GM19035 (cell line): ENCODE results near the gene LYST.

Experiments used
- ATAC-seq: cut with Tn5 transposase; IDR thresholded peaks from one replicate; pipeline ENCODE4 v1.9.1; 2021; ENCODE audit not compliant: unreplicated experiment

The LYST gene

DNA sequence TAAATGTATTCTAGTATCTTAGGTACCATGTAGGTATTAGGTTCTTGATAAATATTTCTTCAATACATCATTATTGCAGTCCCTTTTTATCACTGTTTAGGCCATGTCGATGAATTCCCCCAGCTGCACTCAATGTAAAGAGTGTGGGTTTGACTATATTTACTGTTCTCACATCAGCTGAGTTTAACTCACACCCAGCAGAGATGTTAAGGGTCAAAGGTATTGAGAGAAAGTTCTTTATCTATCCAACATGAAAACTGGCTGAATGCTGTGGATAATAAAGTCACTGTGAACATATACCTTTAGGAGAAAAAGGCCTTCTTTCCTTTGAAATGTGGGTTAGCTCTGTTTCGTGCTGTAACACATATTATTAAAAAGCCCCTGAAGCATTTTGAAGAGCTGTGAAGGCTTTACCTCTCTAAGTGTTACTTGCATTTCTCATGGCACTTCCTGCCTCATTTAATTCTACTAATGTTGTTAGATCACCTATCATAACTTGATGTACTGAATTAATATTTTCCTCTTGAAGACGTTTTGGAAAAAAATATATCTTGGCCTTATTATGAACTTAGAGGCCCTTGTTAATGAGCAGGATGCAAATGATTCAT is 19.1 kb upstream of the LYST start:
- no peak for ATAC-seq

DNA sequence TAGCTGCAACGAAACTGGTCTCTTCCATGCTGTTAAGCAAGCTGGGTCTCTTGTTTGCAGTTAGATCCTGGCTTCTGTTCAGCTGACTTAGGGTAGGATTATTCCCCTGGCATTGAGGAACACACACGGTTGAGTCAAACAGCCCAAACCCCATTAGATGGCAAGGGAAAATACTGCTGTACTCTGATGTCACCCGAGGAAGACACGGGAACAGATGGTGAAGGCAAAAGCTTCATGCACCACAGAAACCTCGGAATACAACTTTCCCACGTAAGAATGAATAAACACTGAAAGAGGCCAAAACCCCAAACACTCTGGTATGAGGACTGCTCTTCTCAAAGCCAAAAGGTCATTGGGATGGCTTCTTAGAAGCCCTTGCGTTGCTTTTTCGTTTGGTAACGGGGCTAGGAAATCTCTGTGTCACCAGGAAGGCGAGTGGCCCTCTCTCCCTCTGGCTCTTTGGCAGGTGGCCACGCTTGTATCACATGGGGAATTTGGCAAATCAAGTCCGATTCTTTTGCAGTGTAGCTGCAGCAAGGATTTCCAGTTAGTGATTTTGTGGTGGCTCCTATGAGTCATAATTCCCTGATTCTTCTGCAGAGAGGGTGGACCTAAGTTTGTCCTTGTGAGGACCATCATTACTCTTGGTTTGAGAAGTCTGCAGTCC is 16.7 kb upstream of the LYST start:
- no peak for ATAC-seq

GRCh38 chr1:235882816-235883215 is 16.1 kb upstream of the LYST start:
- no peak for ATAC-seq

DNA sequence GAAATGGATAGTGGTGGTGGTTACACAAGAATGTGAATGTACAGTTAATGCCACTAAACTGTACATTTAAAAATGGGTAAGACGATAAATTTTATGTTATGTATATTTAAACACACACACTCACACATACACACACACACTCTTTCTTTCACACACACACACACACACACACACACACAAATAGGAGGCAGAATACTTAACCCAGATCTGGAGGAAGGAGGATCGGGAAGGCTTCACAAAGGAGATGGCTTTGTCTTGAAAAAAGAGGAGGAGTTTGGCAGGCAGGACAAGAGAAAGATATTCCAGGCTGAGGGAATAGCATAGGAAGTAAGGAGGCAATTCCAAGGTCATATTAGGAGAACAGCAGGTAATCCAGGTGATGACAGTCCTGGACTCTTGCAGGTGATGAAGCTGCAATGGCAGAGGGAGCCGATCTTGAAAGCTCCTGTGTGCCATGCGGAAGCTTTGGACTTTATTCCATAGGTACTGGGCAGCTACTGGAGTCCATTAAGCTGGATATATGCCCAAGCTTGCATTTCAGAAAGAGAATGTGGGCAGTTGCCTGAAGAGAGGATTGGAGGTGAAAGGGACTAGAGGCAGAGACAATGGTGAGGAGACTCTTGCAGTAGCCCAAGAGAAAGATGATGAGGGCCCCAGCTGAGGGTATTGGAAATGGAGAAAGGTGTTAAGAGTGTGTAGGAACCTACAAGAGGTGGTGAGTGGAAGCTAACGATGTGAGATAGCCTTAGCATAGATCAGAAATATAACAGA is 15.4 kb upstream of the LYST start:
- no peak for ATAC-seq

GRCh38 chr1:235878082-235878811 is 11.5 kb upstream of the LYST start:
- ATAC-seq: no peak

DNA sequence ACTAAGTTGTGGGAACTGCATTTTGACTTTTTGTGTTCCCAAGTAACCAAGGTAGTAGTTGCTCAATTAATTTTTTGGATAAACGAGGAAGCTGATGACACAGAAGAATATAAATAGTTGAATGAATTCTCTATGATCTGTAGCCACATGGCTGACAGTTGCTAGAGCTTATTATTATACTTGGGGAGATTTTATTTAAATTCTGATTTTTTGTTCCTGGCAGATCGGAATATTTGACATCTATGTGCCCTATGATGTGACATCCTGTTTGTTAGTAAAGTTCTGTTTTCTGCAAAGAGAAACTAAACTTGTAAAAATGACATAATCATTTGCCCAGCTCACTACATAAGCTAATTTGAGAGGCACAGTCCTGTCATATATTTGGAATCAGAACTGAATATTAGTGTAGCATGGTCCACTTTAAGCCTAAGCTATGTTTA is 9.7 kb upstream of the LYST start:
- ATAC-seq: no peak

DNA sequence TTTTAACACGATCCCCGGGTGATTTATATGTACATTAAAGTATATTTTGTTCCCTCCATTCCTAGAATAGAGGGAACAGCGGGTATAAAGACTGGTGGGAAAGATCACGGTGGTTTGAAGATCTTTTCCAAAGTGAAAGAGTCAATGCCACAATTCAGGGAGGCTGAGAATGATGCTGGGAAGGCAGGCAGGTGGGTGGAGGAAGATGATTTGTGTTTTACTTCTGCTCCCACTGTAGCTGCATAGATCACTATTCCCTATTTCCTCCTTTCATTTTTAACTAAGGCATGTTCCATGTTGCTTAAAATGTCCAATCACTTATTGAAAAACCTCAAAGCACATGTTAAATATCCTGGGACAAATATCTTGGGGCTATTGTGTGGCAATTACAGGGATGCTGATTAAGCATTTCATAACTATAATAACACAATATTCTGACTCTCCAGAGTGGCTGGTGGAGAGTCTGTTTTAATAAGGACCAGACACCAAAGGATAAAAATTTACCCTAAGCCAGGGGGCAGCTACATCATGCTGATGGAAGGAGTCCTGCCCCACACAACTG is 8.4 kb upstream of the LYST start:
- ATAC-seq: no peak

DNA sequence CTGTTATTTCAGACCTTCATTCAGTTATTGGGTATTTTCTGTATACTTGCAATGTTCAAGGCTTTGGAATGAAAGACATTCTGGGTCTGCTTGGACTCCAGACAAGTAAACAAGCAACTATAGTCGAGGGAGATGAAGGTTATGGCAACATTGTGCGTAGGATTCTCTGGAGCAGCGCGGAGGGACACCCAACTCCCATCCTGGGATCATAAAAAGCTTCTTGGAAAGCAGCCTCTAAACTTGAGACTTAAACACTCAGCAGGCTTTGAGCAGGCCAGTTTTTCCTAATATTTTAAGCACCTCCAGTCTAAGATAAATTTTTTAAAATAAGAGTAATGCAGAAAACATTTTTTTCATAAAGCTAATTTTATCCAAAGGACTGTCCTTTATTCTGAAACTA is 7.6 kb upstream of the LYST start:
- no peak for ATAC-seq

GRCh38 chr1:235873571-235873970 is 6.9 kb upstream of the LYST start:
- no peak for ATAC-seq

GRCh38 chr1:235873045-235873444 is 6.3 kb upstream of the LYST start:
- no peak for ATAC-seq

DNA sequence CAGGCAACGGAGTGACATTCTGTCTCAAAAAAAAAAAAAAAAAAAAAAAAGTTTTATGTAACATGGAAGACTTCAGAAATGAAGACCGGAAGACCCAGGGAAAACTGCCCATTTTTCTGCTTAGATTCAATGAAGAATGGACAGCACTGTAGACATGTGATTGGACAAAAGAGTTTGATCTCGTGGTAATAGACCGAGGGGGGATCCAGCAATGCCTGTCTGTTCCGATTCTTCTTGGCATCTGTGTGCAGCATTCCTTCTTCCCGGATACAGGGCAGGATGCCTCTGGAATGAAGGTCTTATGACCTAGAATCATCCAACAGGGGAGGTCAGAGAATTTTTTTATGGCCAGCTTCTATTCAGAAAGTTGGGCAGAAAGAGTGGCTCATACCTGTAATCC is 5.6 kb upstream of the LYST start:
- no peak for ATAC-seq

DNA sequence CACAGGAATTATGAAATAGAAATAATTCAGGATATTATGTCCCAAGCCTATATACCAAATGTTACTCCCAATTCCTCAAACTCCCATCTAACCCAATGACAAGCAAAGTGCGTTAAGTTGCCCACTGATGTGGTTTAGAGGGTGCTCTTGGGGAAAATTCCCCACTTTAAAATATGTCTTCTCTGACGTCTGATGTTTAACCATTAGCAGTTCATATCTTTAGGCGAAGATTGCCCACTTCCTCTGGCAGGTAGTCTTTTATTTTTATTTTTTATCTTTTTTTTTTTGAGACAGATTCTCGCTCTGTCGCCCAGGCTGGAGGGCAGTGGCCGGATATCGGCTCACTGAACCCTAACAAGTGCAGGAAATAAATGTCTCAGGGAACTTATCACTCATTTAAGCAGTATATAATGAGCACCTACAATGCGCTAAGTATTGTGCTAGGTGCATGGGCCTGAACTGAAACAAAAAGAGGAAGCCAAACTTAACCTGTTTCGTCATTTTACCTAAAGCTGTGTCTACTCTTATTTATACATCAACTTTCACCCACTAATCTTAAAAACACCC is 1.3 kb upstream of the LYST start:
- ATAC-seq: peak; percentile 28

- peak; percentile 73 for ATAC-seq
Observed at GRCh38 chr1:235866913-235867845, 473 bp upstream of the LYST start.

GRCh38 chr1:235865565-235866204 is 1.0 kb downstream of the LYST start:
- ATAC-seq: peak; percentile 0

- ATAC-seq: no peak
Observed at GRCh38 chr1:235864931-235865525, 1.7 kb downstream of the LYST start.

DNA sequence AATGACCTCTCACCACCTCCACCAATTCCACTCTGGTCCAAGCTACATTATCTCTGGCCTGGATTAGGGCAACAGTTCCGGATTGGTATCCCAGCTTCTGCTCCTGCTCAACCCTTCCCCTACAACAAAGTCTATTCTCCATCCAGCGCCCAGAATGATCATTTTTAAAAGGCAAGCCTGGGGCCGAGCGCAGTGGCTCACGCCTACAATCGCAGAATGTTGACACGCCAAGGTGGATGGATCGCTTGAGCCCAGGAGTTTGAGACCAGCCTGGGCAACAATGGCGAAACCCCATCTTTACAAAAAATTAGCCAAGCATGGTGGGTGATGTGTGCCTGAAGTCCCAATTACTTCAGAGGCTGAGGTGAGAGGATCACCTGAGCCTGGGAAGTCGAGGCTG is 2.2 kb downstream of the LYST start:
- no peak for ATAC-seq

GRCh38 chr1:235863699-235864093 is 3.0 kb downstream of the LYST start:
- no peak for ATAC-seq

GRCh38 chr1:235861857-235862256 is 4.8 kb downstream of the LYST start:
- no peak for ATAC-seq

- ATAC-seq: no peak
Observed at GRCh38 chr1:235860829-235861228, 5.9 kb downstream of the LYST start.
